Measurements from ENCODE around the gene OLFM3.

The OLFM3 gene

DNA sequence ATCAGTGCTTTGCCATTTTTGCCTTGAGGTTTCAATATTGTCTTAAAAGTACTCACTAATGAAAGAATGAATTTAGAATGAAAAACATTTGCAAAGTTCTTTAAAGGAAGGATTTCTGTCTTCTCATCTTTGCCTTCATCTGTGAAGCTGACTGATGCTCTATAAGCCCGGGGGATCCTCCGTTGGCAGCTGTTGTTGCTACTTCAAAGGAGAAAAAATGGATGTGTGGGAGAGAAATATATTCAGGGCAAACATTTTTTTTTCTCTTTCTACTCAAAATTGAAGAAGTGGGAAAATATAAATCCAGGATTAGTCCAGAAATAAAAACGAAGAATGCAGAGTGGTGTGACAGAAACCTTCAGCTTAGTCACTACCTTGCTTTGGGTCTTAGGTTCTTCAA lies 142.5 kb downstream of the OLFM3 start:
- DNase-seq (ENCODE audit: low read depth in 2 of 3, low spot score in 1 of 3): no peak

GRCh38 chr1:101852936-101853335 lies 143.8 kb downstream of the OLFM3 start:
- no peak for DNase-seq (ENCODE audit: low read depth in 2 of 3, low spot score in 1 of 3)

- no peak for DNase-seq (ENCODE audit: low read depth in 2 of 3, low spot score in 1 of 3)
Measured at GRCh38 chr1:101849356-101849755, 147.4 kb downstream of the OLFM3 start.

GRCh38 chr1:101847626-101848025 lies 149.1 kb downstream of the OLFM3 start:
- DNase-seq (ENCODE audit: low read depth in 2 of 3, low spot score in 1 of 3): no peak

DNA sequence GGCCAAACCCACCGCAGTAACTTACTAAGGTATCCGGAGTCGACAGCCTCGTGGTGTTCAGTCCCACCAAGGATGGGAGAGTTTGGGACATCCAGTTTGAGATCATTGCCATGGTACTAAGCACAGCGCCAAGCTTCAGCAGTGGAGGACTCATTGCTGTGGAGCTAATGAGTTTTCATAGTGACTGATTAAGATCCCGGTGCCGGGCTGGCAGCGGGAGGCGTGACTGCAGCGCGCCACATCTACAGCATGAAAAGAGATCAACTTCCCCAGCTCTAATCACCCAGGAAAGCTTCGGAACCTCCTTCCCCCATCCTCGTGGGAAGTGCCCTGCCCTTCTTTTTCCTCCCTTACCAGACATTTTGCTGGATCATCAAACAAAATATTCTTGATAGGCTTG lies 149.9 kb downstream of the OLFM3 start:
- DNase-seq (ENCODE audit: low read depth in 2 of 3, low spot score in 1 of 3): no peak

DNA sequence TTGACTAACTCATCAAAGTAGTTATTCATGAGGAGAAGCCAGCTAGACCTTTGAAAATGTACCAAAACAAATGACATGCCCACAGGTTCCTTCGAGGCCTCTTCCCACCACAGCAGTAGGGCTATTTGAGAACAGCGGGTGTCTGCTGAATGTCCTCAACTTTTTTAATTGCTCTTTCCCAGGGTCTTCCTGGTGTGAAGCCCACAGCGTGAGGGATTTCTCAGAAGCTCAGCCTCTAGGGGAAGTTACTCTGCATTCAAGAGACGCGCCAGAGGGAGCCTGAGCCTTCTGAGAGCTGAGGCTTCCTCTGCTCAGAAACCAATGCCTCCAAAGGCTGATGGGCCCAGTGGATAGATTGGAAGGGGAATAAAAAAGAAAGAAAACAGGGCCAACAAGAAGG lies 153.6 kb downstream of the OLFM3 start:
- no peak for DNase-seq (ENCODE audit: low read depth in 2 of 3, low spot score in 1 of 3)

DNA sequence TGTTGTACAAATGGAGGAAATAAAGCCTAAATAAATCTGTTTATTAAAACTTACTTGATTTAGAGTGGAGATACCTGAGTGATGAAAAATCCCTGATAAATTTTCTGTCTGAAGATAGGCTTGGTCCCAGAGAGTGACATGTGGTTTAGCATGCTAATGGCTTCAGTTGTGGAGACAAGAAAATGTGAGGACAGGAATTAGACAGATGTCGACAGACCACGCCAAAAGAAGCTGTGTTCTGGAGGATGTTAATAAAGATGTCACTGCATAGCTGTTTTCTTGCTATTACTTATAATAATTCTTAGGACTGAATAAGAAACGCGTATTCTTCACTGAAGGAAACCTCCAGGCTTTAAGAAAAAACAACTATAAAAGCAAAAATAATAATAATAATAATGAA lies 154.9 kb downstream of the OLFM3 start:
- no peak for DNase-seq (ENCODE audit: low read depth in 2 of 3, low spot score in 1 of 3)

DNA sequence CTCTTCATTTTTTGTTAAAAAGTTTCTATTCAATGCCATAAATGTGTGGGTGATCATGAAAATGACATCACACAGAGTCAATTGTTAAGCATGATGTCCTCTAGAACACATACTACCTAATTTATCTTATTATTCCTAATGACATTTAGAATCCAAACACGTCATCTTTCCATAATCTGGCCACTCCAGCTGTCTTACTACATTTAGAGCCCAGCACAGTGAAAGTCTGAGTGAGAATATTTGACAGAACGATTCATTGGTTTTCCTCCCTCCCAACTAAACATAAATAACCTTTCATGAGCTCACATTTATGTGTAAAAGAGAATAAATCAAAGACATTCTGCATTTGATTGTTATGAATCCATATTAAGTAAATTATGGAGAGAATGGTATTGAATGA lies 160.7 kb downstream of the OLFM3 start:
- no peak for DNase-seq (ENCODE audit: low read depth in 2 of 3, low spot score in 1 of 3)

- no peak for DNase-seq (ENCODE audit: low read depth in 2 of 3, low spot score in 1 of 3)
Measured at GRCh38 chr1:101833312-101833711, 163.4 kb downstream of the OLFM3 start.

- no peak for DNase-seq (ENCODE audit: low read depth in 2 of 3, low spot score in 1 of 3)
Measured at GRCh38 chr1:101826416-101826815, 170.3 kb downstream of the OLFM3 start.

DNA sequence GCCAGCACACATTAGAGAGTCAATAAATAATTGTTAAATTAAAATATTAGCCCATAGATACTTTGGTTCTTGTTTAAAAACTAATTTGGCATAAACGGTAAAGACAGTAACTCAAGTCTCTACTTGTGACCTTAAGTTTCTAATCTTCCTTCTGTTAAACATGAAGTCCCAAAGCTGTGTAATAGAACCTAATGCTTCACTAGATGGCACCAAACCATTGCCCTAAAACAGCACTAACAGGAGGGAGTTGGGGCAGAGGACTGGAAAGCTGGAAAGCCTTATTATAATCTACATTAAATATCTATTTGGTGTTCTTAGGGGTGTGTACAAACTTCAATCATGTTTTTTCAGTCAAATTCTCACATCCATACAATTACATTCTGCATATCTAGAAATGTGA lies 176.7 kb downstream of the OLFM3 start:
- DNase-seq (ENCODE audit: low read depth in 2 of 3, low spot score in 1 of 3): no peak

GRCh38 chr1:101816262-101816661 lies 180.5 kb downstream of the OLFM3 start:
- DNase-seq (ENCODE audit: low read depth in 2 of 3, low spot score in 1 of 3): no peak

GRCh38 chr1:101798417-101798816 lies 198.3 kb downstream of the OLFM3 start:
- no peak for DNase-seq (ENCODE audit: low read depth in 2 of 3, low spot score in 1 of 3)

- no peak for DNase-seq (ENCODE audit: low read depth in 2 of 3, low spot score in 1 of 3)
Measured at GRCh38 chr1:101797722-101798121, 199.0 kb downstream of the OLFM3 start.

GRCh38 chr1:101781201-101781831 lies 215.4 kb downstream of the OLFM3 start:
- no peak for DNase-seq (ENCODE audit: low read depth in 2 of 3, low spot score in 1 of 3)

DNA sequence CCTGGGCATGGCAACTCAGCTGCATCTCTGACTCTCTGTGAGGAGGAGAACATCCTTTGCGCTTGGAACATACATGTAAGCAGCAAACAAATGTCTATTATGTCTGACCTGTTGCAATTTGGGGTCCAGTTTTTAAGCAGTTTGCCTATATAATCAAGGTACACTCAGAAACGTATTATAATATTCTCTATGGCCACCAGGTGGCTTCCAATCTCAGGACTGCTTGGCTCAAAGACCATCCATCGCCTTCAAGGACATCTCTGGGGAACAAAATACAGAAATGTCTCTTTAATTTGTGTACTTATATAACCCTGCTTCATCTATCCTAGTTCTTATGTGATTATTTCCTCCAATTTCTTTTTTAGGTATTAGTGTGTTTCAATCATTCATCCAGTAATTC lies 227.2 kb downstream of the OLFM3 start:
- DNase-seq (ENCODE audit: low read depth in 2 of 3, low spot score in 1 of 3): no peak

DNA sequence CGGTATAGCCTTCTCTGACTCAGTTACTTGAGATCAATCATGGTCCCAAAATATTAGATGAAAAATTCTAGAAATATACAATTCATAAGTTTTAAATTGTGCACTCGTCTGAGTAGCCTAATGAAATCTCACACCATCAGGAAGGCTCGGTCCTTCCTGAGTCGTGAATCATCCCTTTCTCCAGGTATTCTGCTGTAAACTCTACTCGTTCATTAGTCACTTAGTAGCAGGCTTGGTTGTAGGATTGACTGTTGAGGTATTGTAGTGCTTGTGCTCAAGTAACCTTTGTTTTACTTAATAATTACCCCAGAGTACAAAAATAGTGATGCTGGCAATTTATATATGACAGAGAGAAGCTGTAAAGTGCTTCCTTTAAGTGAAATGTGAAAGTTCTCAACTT lies 238.7 kb downstream of the OLFM3 start:
- no peak for DNase-seq (ENCODE audit: low read depth in 2 of 3, low spot score in 1 of 3)

DNA sequence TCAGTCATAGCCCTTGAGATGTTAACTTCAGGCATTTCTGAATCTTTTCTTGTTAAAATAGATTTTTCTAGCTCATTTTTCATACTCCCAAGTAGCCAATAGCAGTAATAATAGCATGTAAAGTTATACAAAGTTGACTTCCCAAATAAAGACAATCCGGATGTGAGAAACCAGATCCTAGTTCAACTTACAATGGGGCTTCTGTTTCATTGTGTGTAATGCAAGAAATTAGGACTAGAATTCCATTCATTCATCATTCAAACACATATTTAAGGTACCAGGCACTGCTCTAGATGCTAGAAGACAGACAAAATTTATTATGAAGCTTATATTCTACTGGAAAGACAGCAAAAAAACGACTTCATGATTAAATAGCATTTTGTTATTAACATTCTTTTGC lies 240.3 kb downstream of the OLFM3 start:
- no peak for DNase-seq (ENCODE audit: low read depth in 2 of 3, low spot score in 1 of 3)

Data from stimulated activated CD4-positive, alpha-beta T cell treated with anti-CD3 and anti-CD28 coated beads, Interleukin-12 subunit alpha, Interleukin-12 subunit beta, amount 100 ng/mL, for 48 hours (primary cell).